SKM-1 (cell line): ENCODE data around the gene MBD3.

Experiments
- DNase-seq: peaks from one replicate; lab custom pipeline; 2025; ENCODE audit not compliant: unreplicated experiment; lab: John Stamatoyannopoulos, UW

MBD3 gene

GRCh38 chr19:1599460-1599846 is 6.8 kb upstream of the MBD3 start:
- DNase-seq: no peak

GRCh38 chr19:1598777-1599459 is 6.3 kb upstream of the MBD3 start:
- DNase-seq: no peak

- no peak for DNase-seq
Measured at GRCh38 chr19:1593501-1593772, 772 bp upstream of the MBD3 start.

GRCh38 chr19:1592024-1592754 is 476 bp downstream of the MBD3 start:
- no peak for DNase-seq

GRCh38 chr19:1591421-1592023 is 1.1 kb downstream of the MBD3 start:
- DNase-seq: no peak

GRCh38 chr19:1590641-1591397 is 1.8 kb downstream of the MBD3 start:
- DNase-seq: no peak

GRCh38 chr19:1587872-1588271 is 4.8 kb downstream of the MBD3 start:
- no peak for DNase-seq

GRCh38 chr19:1585243-1585580 is 7.5 kb downstream of the MBD3 start:
- no peak for DNase-seq

GRCh38 chr19:1584500-1585242 is 8.0 kb downstream of the MBD3 start:
- no peak for DNase-seq

GRCh38 chr19:1582201-1582600 is 10.5 kb downstream of the MBD3 start:
- DNase-seq: no peak

GRCh38 chr19:1580957-1581356 is 11.7 kb downstream of the MBD3 start:
- DNase-seq: no peak

- DNase-seq: no peak
Measured at GRCh38 chr19:1580382-1580781, 12.3 kb downstream of the MBD3 start.

GRCh38 chr19:1579222-1579621 is 13.4 kb downstream of the MBD3 start:
- DNase-seq: no peak

GRCh38 chr19:1577929-1578618 is 14.6 kb downstream of the MBD3 start:
- DNase-seq: no peak

- DNase-seq: no peak
Measured at GRCh38 chr19:1577090-1577928, 15.4 kb downstream of the MBD3 start.

GRCh38 chr19:1576242-1577089 is 16.2 kb downstream of the MBD3 start:
- no peak for DNase-seq

GRCh38 chr19:1575323-1576241 is 17.1 kb downstream of the MBD3 start:
- no peak for DNase-seq
